ENCODE data around the gene NOL3. TPM values are rescaled to one million over a fixed set of nuclear protein-coding genes. Genes with fewer than 3 reads are reported as not detected.

NOL3 gene
- total RNA-seq, 1 donor from 2014 or later = 2.6 TPM

- H3K4me3 Mint-ChIP-seq (ENCODE audit: unreplicated experiment) = peak overlapping the region; percentile 47
- no peak for TF ChIP-seq CTCF (IDR thresholded peaks at IDR 0.05; ENCODE audit: unreplicated experiment)
- no peak overlapping the region for H3K27ac Mint-ChIP-seq (ENCODE audit: unreplicated experiment)
- H3K4me1 Mint-ChIP-seq (ENCODE audit: unreplicated experiment) = peaks cover 24% of the 10 kb centered on the region
- peaks cover 6% of the 10 kb centered on the region for H3K36me3 Mint-ChIP-seq (ENCODE audit: low read depth, unreplicated experiment)
- H3K27me3 Mint-ChIP-seq (ENCODE audit: unreplicated experiment) = peaks cover 54% of the 10 kb centered on the region
- H3K9me3 Mint-ChIP-seq (ENCODE audit: unreplicated experiment) = no peaks in the 10 kb centered on the region
- DNase-seq (ENCODE audit: low spot score) = no peak
Observed at GRCh38 chr16:67170949-67171649, 761 bp downstream of the NOL3 start.

DNA sequence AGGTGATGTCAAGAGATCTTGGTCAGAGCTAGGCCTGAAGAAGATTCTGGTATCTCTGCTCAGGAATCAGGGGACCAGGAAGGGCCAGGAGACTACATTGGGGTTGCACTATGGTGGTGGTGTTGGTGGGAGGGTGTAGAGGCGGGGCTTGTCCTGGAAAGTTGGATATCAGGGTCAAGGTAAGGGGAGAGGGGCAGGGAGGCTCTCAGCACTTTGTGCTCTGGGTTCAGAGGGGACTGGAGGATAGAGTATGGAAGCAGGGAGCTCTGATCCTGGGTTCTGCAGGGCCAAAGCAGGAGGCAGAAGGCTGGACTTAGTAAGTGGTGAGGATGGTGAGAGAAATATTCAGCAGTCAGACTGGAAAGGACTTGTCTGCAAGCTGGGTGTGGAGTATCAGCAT lies 3.0 kb downstream of the NOL3 start:
- Mint-ChIP-seq H3K27me3 (ENCODE audit: unreplicated experiment) (peaks cover 51% of the 10 kb centered on the region), H3K9me3 (ENCODE audit: unreplicated experiment) (no peaks in the 10 kb centered on the region), H3K36me3 (ENCODE audit: low read depth, unreplicated experiment) (peaks cover 20% of the 10 kb centered on the region), H3K27ac (ENCODE audit: unreplicated experiment) (peak overlapping the region; percentile 80), H3K4me3 (ENCODE audit: unreplicated experiment) (peak overlapping the region; percentile 88), H3K4me1 (ENCODE audit: unreplicated experiment) (peaks cover 24% of the 10 kb centered on the region)
- DNase-seq (ENCODE audit: low spot score) = no peak
- no peak for TF ChIP-seq CTCF (IDR thresholded peaks at IDR 0.05; ENCODE audit: unreplicated experiment)

DNA sequence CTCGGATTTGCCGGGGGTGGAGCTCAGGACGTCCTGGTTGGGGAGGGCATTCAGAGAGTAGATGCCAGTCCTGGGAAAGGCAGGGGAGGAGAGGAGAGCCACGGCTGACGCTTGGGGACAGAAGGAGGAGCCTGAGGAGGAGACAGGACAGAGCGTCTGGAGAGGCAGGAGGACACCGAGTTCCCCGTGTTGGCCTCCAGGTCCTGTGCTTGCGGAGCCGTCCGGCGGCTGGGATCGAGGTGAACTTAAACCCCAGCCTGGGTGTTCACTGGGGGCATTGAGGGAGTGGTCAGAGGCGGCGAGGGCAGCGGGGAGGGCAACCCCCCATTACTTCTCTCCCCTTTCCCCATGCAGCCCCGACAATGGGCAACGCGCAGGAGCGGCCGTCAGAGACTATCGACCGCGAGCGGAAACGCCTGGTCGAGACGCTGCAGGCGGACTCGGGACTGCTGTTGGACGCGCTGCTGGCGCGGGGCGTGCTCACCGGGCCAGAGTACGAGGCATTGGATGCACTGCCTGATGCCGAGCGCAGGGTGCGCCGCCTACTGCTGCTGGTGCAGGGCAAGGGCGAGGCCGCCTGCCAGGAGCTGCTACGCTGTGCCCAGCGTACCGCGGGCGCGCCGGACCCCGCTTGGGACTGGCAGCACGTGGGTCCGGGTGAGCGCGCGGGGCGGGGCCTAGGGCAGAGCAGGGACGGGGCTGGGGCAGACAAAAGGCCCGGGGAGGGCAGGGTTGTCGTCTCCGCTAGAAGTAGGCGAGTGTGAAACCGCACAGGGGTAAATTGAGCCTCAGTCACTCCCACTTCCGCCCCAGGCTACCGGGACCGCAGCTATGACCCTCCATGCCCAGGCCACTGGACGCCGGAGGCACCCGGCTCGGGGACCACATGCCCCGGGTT lies 3.7 kb downstream of the NOL3 start:
- H3K27ac Mint-ChIP-seq (ENCODE audit: unreplicated experiment) = peak overlapping the region; percentile 80
- DNase-seq (ENCODE audit: low spot score) = peak; percentile 70
- peak; percentile 25 for TF ChIP-seq CTCF (IDR thresholded peaks at IDR 0.05; ENCODE audit: unreplicated experiment)
- H3K27me3 Mint-ChIP-seq (ENCODE audit: unreplicated experiment) = peaks cover 46% of the 10 kb centered on the region
- H3K36me3 Mint-ChIP-seq (ENCODE audit: low read depth, unreplicated experiment) = peaks cover 23% of the 10 kb centered on the region
- H3K9me3 Mint-ChIP-seq (ENCODE audit: unreplicated experiment) = no peaks in the 10 kb centered on the region
- peaks cover 28% of the 10 kb centered on the region for H3K4me1 Mint-ChIP-seq (ENCODE audit: unreplicated experiment)
- peak overlapping the region; percentile 88 for H3K4me3 Mint-ChIP-seq (ENCODE audit: unreplicated experiment)

DNA sequence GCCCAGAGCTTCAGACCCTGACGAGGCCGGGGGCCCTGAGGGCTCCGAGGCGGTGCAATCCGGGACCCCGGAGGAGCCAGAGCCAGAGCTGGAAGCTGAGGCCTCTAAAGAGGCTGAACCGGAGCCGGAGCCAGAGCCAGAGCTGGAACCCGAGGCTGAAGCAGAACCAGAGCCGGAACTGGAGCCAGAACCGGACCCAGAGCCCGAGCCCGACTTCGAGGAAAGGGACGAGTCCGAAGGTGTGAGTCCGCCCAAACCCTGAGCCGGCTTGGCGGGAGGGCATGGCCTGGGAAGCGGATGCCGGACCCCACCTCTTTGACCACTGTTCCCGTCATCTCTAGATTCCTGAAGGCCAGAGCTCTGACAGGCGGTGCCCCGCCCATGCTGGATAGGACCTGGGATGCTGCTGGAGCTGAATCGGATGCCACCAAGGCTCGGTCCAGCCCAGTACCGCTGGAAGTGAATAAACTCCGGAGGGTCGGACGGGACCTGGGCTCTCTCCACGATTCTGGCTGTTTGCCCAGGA lies 4.4 kb downstream of the NOL3 start:
- H3K36me3 Mint-ChIP-seq (ENCODE audit: low read depth, unreplicated experiment) = peaks cover 24% of the 10 kb centered on the region
- no peak overlapping the region for H3K27ac Mint-ChIP-seq (ENCODE audit: unreplicated experiment)
- peaks cover 28% of the 10 kb centered on the region for H3K4me1 Mint-ChIP-seq (ENCODE audit: unreplicated experiment)
- no peak for DNase-seq (ENCODE audit: low spot score)
- TF ChIP-seq CTCF (IDR thresholded peaks at IDR 0.05; ENCODE audit: unreplicated experiment) = no peak
- no peak overlapping the region for H3K4me3 Mint-ChIP-seq (ENCODE audit: unreplicated experiment)
- H3K9me3 Mint-ChIP-seq (ENCODE audit: unreplicated experiment) = no peaks in the 10 kb centered on the region
- peaks cover 44% of the 10 kb centered on the region for H3K27me3 Mint-ChIP-seq (ENCODE audit: unreplicated experiment)
